Stimulated activated CD4-positive, alpha-beta T cell treated with anti-CD3 and anti-CD28 coated beads, Interleukin-2, amount 100 ng/mL, for 4 hours (primary cell): Measurements from ENCODE around the gene DGCR6L.
"Not testable (repeated sequence)": the region's sequence is repeated elsewhere in the genome, so short reads cannot be mapped to it uniquely, and the experiment has no call there.

Experiments
- DNase-seq: peaks from one replicate; pipeline ENCODE4 v3.0.0-alpha.2; 2020; ENCODE audit warnings: low read depth

The DGCR6L gene

DNA sequence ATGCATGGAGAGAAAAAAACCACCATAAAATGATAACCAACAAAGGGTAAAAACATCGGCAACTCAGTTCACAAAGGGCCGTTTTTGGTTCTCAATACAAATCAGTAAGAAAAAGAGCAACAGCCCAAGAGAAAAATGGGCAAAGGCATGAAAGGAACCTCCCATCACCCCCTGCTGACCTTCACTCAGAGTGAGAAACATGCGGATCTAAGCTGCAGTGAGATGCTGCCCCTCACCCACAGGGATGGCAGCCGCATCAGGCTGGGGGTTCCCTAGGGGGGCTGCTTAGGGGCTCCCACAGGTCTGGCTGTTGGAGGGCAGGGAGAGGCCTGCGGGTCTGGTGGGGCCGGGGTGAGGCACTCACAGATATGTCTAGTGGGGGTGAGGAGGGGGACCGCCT lies 44.5 kb downstream of the DGCR6L start:
- DNase-seq, result not testable (repeated sequence)

- DNase-seq, result not testable (repeated sequence)
These were observed 45.5 kb downstream of the DGCR6L start for GRCh38 chr22:20274374-20274773.

- DNase-seq, result no peak
These were observed 46.1 kb downstream of the DGCR6L start for GRCh38 chr22:20273758-20274181.

GRCh38 chr22:20272700-20273099 lies 47.2 kb downstream of the DGCR6L start:
- no peak for DNase-seq

GRCh38 chr22:20272174-20272573 lies 47.7 kb downstream of the DGCR6L start:
- DNase-seq, result no peak

- DNase-seq, result no peak
These were observed 48.5 kb downstream of the DGCR6L start for GRCh38 chr22:20271114-20271994.

- not testable (repeated sequence) for DNase-seq
These were observed 49.4 kb downstream of the DGCR6L start for GRCh38 chr22:20270190-20271113.

DNA sequence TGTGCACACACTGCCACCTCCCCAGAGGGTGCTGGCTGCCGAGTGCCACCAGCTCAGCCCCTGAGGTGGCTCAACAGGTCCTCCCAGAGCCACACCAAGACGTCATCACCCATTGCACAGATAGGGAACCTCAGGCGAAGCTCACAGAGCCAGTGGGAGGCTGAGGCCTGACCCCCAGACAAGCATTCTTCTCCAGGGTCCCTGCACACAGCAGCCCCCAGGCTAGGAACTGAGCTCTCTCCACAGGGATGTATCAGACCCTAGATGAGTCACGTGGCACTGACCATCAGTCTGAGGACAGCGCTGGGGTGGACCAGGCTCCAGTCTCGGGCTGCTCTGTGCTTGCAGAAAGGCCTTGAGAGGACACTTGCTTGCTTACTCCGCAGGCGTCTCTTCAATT lies 50.2 kb downstream of the DGCR6L start:
- not testable (repeated sequence) for DNase-seq

DNA sequence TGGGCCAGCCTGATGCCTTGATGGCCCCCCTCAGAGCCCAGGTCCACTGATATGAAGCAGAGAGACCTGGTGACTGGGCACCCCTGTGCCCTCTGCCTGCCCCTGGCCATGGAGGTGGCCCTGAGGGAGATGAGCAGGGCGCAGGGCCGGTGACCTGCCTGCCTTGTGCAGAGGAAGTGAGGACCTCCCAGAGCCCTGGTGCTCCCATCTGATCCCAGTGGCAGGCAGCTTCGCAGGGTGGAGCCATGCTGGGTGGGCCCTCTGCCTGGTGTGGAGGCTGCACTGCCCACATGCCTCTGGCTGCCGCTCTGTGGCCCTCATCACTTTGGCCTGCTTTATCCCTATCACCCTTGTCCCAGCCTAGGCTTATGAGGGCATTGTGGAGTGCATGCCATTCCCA lies 50.7 kb downstream of the DGCR6L start:
- DNase-seq, result not testable (repeated sequence)

- no peak for DNase-seq
These were observed 51.4 kb downstream of the DGCR6L start, which contains the start of gene RTN4R for GRCh38 chr22:20268279-20269012. Gene RTN4R, minus strand, starts transcription at chr22:20268318. Its CDS starts 226 bp downstream, at chr22:20268092.

- no peak for DNase-seq
These were observed 52.2 kb downstream of the DGCR6L start for GRCh38 chr22:20267441-20268278.

DNA sequence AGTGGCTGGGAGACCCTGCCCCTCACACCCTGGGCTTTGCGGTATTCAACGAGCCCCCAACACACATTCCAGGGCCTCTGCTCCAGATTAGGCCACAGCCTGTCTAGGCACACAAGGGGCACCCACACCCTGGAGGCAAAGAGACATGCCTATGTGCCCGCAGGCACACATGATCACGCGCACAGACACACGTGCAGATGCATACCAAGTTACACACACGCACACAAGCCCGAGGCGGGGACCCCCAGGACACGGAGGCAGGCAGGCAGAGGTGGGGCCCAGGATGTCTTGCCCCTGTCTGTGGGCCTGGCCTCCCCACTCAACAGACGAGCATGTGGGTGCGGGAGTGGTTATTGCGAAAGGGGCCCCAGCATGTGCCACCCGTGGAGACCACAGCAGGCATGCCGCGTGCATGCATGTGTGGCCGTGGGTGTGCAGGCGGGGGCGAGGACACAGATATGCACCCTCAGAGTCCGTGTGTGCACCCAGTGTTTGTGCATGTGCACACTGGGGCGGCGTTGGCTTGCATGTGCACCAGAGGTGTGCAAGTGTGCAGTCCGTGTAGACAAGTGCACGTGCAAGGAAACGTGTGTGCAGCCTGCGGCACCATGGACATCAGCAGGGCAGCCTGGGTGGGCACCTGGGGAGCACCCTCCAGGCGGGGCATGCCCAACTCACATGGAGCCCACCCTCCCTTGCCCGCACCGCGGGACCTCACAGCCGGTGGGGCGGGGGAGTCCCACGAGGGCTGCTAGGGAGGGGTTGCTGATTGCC lies 53.0 kb downstream of the DGCR6L start:
- not testable (repeated sequence) for DNase-seq

GRCh38 chr22:20265772-20266666 lies 53.8 kb downstream of the DGCR6L start:
- DNase-seq, result not testable (repeated sequence)

DNA sequence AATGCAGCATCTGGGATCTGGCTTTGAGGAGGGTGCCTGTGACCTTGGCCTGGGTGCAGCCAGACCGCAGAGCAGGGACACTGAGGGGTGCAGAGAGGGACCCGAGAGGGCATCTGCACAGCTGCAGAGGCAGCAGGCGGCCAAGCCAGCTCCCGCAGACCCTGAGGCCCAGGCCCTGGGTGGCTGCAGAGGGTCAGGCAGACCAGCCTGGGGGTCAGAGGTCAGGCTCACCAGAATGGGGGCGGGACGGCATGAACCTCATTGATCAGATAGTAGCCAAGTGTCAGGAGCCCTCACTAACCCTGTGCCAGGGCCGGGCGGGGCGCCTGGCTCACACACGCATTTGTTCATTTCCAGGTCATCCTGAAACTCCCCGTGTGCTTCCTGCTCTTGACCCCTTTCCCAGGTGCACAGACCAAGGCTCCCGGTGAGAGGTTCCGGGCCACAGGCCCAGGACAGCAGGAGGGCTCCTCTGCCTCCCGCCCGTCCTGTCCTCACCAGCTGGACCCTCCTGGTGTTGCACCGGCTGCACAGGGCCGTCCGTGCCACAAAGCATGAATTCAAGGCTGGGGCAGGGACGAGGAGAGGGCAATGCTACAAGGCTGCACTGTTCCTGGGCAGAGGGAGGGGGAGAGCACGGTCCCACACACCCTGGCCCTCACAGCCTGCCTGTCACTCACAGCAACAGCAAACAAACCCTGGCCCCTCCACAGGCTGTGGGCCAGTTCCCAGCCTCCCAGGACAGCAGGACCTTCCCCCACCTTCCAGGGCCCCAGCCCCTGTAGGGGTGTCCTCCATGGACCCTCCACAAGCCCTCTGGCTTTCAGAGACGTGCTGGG lies 55.0 kb downstream of the DGCR6L start:
- DNase-seq, result no peak
